Fibroblast of lung (primary cell): ENCODE results near the gene DEPDC5.

ENCODE experiments used
- EZH2 ChIP-seq: IDR thresholded peaks from 2 replicates; pipeline ENCODE4 v1.5.1; 2012; ENCODE audit warnings: low read length, control low read depth, mild to moderate bottlenecking; ENCODE audit errors: missing control alignments
- TF ChIP-seq, protein P1 (sequence below), 2 donors: IDR thresholded peaks in 1 of 2; conservative IDR thresholded peaks in 1 of 2; 1 replicate in 1 of 2; 2 replicates in 1 of 2; pipeline ENCODE4 v1.5.1; 2011 to 2012; ENCODE audit warnings: low read length in 2 of 2, control low read depth in 1 of 2, inconsistent platforms in 1 of 2, low read depth in 1 of 2, mild to moderate bottlenecking in 1 of 2

DNA sequence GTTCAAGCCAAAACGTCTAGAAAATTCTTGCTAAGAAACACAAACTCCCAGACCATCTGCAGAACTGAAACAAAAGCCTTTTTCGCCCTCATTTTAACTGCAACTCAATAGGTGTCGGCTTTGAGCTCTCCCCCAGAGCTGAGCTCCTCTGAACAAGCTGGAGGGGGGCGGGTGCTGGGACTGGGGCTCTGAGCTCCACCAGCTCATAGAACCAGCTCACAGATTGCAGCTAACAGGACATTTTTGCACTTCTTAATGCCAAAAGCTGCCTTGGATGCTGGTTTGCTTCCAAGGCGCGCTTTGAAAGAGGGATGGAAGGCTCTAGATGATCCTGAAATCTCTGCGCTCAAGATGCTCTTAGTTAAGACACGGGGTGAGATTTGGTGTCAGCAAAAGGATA is 184.5 kb downstream of the DEPDC5 start:
- TF ChIP-seq, protein P1, sequence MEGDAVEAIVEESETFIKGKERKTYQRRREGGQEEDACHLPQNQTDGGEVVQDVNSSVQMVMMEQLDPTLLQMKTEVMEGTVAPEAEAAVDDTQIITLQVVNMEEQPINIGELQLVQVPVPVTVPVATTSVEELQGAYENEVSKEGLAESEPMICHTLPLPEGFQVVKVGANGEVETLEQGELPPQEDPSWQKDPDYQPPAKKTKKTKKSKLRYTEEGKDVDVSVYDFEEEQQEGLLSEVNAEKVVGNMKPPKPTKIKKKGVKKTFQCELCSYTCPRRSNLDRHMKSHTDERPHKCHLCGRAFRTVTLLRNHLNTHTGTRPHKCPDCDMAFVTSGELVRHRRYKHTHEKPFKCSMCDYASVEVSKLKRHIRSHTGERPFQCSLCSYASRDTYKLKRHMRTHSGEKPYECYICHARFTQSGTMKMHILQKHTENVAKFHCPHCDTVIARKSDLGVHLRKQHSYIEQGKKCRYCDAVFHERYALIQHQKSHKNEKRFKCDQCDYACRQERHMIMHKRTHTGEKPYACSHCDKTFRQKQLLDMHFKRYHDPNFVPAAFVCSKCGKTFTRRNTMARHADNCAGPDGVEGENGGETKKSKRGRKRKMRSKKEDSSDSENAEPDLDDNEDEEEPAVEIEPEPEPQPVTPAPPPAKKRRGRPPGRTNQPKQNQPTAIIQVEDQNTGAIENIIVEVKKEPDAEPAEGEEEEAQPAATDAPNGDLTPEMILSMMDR (conservative IDR thresholded peaks at IDR 0.05 in 1 of 2, IDR thresholded peaks at IDR 0.05 in 1 of 2; ENCODE audit: low read depth in 1 of 2, low read length in 2 of 2): no peak
- no peak for TF ChIP-seq EZH2
